Caki2 (cell line): ENCODE measurements around the gene TMEM94. TPM values are rescaled to one million over a fixed set of nuclear protein-coding genes. Genes with fewer than 3 reads are reported as not detected.
"Not testable (repeated sequence)": the region's sequence is repeated elsewhere in the genome, so short reads cannot be mapped to it uniquely, and the experiment has no call there.

Source experiments
- DNase-seq: peaks from one replicate; pipeline ENCODE4 v3.0.0-alpha.2; 2015; ENCODE audit warnings: low read depth
- in situ Hi-C: cut with HindIII; loops from 2 replicates; pipeline ENCODE4 v1.10.0; 2016; ENCODE audit warnings: low sequenced_read_pairs, low pct_unique_long_range_greater_than_20kb, mixed read lengths
- total RNA-seq: library from RNA; depleted of rRNA; stranded (reverse); fragments of >200 nt; shearing (Covaris generic); gene quantifications from 2 replicates; pipeline ENCODE4 v1.2.3, GENCODE V29; 2014; ENCODE audit warnings: low replicate concordance

TMEM94 gene
- total RNA-seq, 1 experiment from 2014 or later, result 65.8 TPM

DNA sequence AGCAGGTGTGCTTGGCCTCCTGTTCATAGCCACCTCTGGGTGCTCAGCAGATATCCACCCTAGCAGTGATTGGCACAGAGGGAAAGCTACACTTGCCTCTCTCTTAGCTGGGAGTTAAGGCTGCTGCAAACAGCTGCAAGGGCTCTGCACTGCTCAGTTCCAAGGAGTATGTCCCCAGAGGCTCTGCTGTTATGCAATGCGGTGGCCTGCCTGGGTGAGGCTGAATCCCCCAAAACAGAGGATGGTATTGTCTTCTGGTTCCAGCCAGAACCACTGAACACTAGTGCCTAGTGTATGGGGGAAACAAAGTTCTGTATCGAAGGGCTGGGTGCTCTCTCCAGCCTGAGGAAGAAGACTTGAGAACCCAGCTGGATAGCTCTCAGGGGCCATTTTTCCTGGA, 16.8 kb downstream of the TMEM94 start:
- in situ Hi-C loops, result no loop called here
- no peak for DNase-seq

DNA sequence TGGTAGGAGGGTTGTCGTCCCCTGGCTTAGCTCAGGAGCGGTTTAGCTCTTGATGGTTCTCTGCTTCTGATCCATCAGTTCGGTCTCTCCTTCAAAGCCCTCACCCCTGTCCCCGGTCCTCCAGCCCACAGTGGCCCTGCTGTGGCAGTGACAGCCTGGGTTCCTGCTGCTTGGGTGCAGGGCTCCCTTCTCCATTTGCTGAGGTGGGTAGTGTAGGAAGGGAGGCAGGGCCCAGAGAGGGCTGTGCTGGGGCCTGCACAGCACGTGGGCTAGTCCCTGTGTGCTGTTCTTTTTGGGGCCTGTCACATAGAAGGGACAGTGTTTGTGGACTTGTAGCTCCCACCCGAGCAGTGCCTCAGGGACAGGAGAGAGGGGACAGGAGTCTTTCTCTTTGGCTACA, 18.3 kb downstream of the TMEM94 start:
- no peak for DNase-seq
- in situ Hi-C loops, result no loop called here

DNA sequence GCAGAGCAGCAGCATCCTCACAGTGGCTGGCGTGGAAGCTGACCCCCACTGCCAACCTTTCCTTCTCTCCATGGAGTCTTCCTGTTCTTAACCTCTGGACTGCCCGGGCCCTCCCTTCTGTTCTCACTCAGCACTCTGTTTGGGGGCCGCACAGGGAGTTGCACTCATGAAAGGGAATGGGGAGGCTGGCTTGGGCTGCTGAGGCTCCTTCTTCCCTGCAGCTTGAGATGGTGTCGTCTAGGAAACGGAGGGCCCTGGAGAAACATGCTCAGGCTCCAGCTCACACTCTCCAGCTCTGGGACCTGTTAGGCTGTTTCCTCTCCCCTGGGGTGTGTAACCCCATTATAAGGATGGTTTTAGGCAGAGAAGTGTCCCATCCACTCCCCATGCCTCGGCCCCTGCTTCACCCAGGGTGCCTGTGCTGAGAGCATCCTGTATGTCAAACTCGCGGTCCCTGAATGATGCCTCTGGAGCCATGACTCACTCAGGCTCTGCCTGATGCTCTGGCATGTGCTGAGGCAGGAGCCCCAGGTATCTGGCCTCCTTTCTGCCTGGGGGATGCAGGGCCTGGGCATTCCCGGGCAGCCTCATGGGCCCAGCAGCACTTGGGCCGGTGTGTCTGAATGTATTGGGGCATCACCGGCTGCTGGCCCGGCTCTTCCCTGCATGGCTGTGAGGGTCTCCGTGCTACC, 18.9 kb downstream of the TMEM94 start:
- in situ Hi-C loops, result no loop called here

DNA sequence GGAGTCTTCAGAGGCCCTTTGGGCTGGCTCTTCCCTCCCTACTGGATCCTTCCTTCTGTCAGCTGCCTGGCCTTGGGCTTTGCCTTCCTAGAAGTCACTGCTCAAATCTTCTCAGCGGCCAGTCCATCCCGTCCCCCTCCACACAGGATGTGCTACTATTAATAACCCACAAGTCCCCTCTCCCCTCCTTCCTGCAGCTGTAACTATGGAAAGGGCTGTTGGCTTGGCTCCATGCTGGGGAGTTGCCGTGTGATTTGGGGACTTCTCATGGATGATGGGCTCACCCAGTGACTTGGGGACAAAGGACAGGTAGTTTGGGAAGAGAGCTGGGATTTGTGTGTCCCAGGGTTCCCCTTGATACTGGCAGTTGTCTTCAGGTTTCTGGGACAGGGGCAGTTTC, 19.4 kb downstream of the TMEM94 start:
- in situ Hi-C loops, result no loop called here

More for the DNA sequence above, 18.9 kb downstream of the TMEM94 start:
- DNase-seq, result no peak

DNA sequence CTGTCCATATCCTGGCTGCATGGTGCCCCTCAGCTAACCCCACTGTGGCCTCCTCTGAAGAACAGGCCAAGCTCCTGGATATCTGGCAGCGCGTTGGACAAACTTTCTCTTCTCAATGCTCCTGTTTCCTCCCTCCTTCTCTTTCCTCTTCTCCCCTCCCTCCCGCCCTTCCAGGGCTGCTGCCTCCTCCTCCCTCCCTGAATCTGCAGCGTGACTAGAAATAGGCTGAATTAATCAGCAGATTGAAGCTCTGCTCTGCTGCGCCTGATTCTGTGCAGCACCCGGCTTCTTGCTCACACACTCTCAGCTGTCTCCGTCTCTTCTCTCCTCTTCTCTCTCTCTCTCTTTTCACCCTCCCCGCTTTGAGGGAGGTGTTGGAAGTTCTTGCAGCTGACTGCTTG, 19.8 kb downstream of the TMEM94 start:
- in situ Hi-C loops, result no loop called here
- DNase-seq, result no peak

More for the DNA sequence above, 19.4 kb downstream of the TMEM94 start:
- DNase-seq, result no peak

GRCh38 chr17:75476752-75477489, 20.5 kb downstream of the TMEM94 start:
- in situ Hi-C loops, result no loop called here

GRCh38 chr17:75477490-75477862, 21.0 kb downstream of the TMEM94 start:
- in situ Hi-C loops, DNase-seq: not testable (repeated sequence)

More at GRCh38 chr17:75476752-75477489, 20.5 kb downstream of the TMEM94 start:
- DNase-seq, result no peak

DNA sequence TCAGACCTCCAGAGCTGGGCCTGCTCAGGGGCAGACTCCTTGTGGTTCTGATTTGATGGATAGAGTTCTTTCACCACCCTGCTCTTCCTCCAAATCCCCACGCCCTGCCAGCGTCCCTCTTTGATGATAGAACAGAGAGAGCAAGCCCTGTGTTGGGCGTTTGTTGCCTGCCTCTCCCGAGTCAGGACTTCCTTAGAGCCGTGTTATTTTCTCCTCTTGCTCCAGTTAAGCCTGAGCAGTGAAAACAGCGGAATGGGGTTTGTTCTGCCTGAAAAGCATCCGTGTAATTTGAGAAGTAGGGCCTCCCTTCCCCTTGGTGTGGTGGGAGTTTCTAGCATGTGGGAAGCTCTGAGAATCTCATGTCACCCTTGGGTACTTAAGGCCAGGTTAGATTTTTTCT, 22.1 kb downstream of the TMEM94 start:
- no peak for DNase-seq
- in situ Hi-C loops, result no loop called here

GRCh38 chr17:75480281-75480680, 23.8 kb downstream of the TMEM94 start:
- in situ Hi-C loops, result no loop called here
- no peak for DNase-seq

DNA sequence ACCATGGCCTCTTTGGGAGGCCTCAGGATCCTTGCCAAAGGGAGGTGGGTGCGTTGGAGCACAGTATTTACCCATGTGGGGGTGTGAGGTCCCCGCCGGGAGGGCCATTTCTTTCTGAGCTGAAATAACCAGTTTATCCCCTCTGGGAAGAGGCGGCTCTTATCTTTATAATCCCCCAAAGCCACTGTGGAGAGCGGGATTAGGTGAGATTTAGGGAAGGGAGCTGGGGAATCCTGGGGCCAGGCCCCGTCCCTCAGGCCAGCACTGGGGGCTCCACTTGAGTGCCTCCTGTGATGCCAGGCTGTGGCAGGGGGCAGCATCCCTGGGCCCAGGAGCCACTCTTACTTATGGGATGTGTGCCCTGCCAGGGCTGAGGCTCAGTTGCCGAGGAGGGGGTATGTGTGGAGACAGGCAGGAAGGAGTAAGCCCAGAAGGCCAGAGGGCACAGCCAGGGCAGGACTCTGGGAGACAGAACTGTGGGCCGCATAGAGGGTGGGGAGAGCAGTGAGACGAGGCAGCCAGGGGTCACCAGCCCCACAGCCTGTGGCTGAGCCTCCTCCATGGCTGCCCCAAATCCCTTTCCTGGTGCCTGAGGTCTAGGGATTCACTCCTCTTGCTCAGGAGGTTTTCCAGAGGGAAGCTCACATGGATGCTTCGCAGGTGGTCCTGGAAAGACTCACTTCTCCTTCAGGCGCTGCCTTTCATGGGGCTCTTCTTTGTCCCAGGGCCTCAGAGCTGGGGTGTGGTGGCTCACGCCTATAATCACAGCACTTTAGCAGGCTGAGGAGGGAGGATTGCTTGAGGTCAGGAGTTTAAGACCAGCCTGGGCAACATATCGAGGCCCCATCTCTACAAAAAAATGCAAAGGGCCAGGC, 25.0 kb downstream of the TMEM94 start:
- in situ Hi-C loops, result no loop called here
- DNase-seq, result no peak

GRCh38 chr17:75482098-75482942, 25.9 kb downstream of the TMEM94 start:
- in situ Hi-C loops, result no loop called here
- no peak for DNase-seq

DNA sequence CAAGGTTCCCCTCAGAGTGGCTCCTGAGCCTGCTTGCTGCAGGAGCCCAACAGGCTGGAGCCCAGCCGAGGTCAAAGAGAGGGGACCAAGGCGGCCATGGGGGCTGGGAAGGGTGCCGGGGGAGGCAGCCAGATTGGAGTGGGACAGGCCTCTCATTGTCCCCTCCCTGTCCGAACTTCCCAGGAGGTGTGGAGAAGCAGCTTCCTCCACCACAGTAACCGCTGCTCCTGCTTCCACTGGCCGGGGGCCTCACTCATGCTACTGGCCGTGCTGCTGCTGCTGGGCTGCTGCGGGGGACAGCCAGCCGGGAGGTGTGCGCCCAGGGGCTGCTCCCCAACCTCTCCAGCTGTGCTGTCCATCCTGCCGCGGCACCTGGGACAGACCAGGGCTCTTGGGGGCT, 29.3 kb downstream of the TMEM94 start:
- in situ Hi-C loops, result no loop called here

GRCh38 chr17:75486151-75486550, 29.7 kb downstream of the TMEM94 start:
- in situ Hi-C loops, result no loop called here
- no peak for DNase-seq

More for the DNA sequence above, 29.3 kb downstream of the TMEM94 start:
- DNase-seq, result no peak

- no peak for DNase-seq
- in situ Hi-C loops, result no loop called here
Observed at GRCh38 chr17:75486951-75487350, 30.5 kb downstream of the TMEM94 start.

DNA sequence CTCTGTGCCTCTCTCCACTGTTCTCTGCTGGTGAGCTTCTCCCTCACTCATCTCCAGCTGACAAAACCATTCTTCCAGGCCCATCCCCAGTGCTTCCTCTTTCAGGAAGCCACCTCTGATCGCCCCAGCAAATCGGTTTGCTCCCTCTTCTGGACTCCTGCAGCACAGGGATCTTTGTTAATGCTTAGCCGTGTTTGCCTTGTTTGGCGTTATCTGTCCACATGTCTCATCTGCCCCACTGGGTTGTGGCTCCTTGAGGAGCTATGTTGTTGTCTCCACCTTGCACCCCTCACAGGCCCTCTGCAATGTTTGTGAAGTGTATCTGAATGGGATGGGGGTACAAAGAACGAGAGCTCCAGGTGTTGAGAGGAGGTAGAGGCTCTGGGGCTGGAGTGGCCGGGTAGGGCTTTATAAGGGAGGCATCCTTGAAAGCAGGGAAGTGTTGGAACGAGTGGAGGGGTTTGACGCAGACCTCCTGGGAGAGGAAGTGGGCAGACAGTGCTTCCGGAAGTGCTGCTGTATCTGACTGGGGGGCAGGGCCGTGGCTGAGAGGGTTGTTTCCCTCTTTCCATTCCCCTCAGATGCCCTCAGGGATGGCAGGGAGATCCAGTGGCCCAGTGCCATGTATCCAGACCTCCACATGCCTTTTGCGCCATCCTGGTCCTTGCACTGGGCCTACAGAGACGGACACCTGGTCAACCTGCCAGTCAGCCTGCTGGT, 31.1 kb downstream of the TMEM94 start:
- in situ Hi-C loops, result no loop called here
- DNase-seq, result no peak

DNA sequence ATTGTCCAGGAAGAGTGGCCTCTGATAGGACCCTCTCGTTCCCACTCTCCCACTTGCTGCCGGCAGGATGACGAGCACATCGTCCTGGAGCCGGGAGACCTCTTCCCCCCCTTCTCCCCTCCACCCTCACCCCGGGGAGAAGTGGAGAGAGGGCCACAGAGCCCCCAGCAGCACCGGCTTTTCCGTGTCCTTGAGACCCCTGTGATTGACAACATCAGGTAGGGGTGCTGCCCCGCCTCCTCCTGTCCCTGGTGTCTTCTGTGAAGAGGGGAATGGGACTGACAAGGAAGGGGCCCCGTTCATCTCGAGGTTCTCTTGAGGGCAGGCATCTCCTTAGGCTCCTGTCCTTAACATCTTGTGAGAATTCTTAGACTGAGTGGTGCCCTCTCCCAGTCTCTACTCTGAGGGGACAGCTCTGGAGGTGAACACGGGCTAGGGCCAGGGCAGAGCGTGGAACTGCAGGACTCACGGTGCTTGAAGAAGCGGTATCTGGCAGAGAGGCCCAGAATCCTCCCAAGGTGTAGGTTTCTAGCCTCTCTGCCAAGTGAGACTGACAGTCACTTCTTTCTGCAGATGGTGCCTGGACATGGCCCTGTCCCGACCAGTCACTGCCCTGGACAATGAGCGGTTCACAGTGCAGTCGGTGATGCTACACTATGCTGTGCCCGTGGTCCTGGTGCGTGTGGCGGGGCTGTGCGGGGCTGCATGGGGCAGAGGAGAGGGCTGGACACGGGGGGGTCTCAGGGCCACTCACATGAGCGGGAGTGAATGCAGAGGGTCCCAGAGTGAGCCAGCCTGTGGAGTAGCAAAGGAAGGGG, 32.5 kb downstream of the TMEM94 start:
- in situ Hi-C loops, result no loop called here
- DNase-seq, result no peak

DNA sequence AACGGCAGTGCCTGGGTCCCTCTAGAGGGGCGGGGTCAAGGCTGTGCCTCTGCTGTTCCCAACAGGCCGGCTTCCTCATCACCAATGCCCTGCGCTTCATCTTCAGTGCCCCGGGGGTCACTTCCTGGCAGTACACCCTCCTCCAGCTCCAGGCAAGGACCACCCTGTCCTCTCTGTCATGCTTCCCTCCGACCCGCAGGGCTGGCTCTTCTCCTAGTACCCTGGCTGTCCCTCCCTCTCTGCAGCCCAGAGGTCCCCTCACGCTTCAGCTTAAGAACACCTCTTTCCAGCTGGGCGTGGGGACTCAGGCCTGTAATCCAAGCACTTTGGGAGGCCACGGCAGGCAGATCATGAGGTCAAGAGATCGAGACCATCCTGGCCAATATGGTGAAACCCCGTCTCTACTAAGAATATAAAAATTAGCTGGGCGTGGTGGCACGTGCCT, 33.1 kb downstream of the TMEM94 start:
- in situ Hi-C loops, result no loop called here
- no peak for DNase-seq
